Inflammatory macrophage (primary cell): Measurements from ENCODE around the gene MAP2K4.
A peak's percentile ranks its signal among the peaks of the same experiment; 100 is the strongest.
"Not testable (repeated sequence)": the region's sequence is repeated elsewhere in the genome, so short reads cannot be mapped to it uniquely, and the experiment has no call there.

Experiments used
- DNase-seq, 2 donors: peaks; one replicate each; pipeline ENCODE4 v3.0.0-alpha.2; 2020 to 2022
- total RNA-seq, 18 experiments: gene quantifications; one replicate each; lab custom pipeline; 2026; ENCODE audit warnings: mixed read lengths in 6 of 18, inconsistent platforms in 2 of 18; lab: John Stamatoyannopoulos, UW

Gene MAP2K4
- total RNA-seq, result 41.9 to 75.1 (median 61.8) reads per million in 18 experiments

GRCh38 chr17:12020642-12021622 lies at the start of gene MAP2K4:
Gene MAP2K4 (plus strand): TSS chr17:12020877. CDS start chr17:12020887, 10 bp downstream.
- peak; percentile 91 to 92 for DNase-seq

- not testable (repeated sequence) for DNase-seq
Observed at GRCh38 chr17:11972741-11973140, 47.9 kb upstream of the MAP2K4 start.

- no peak for DNase-seq
Observed at GRCh38 chr17:11979795-11980194, 40.9 kb upstream of the MAP2K4 start.

GRCh38 chr17:11980813-11981212 lies 39.9 kb upstream of the MAP2K4 start:
- no peak for DNase-seq

- no peak for DNase-seq
Observed at GRCh38 chr17:11981862-11982261, 38.8 kb upstream of the MAP2K4 start.

GRCh38 chr17:11986179-11986941 lies 34.3 kb upstream of the MAP2K4 start:
- DNase-seq, result no peak

GRCh38 chr17:11986942-11987329 lies 33.7 kb upstream of the MAP2K4 start:
- DNase-seq, result no peak

- no peak for DNase-seq
Observed at GRCh38 chr17:11990363-11990983, 30.2 kb upstream of the MAP2K4 start.

- DNase-seq, result no peak
Observed at GRCh38 chr17:11991461-11991860, 29.2 kb upstream of the MAP2K4 start.

- peak; percentile 80 to 85 for DNase-seq
Observed at GRCh38 chr17:11996722-11997146, 23.9 kb upstream of the MAP2K4 start.

GRCh38 chr17:11997147-11997971 lies 23.3 kb upstream of the MAP2K4 start, which contains the start of gene ZNF18:
Gene ZNF18 (minus strand): TSS chr17:11997475. CDS start chr17:11992829, 4,646 bp downstream.
- DNase-seq, result peak; percentile 97 to 98

GRCh38 chr17:11997972-11998233 lies 22.8 kb upstream of the MAP2K4 start:
- no peak for DNase-seq

GRCh38 chr17:11999696-12000095 lies 21.0 kb upstream of the MAP2K4 start:
- DNase-seq, result peak; percentile 63 to 72

- no peak for DNase-seq
Observed at GRCh38 chr17:12007466-12007865, 13.2 kb upstream of the MAP2K4 start.

- peak in 1 of 2 donors; percentile 17 for DNase-seq
Observed at GRCh38 chr17:12021623-12022140, 1.0 kb downstream of the MAP2K4 start.

GRCh38 chr17:12022310-12022709 lies 1.6 kb downstream of the MAP2K4 start:
- no peak for DNase-seq

GRCh38 chr17:12024327-12024726 lies 3.6 kb downstream of the MAP2K4 start:
- no peak for DNase-seq

GRCh38 chr17:12027658-12028057 lies 7.0 kb downstream of the MAP2K4 start:
- DNase-seq, result no peak

GRCh38 chr17:12028611-12029010 lies 7.9 kb downstream of the MAP2K4 start:
- no peak for DNase-seq

GRCh38 chr17:12034538-12034937 lies 13.9 kb downstream of the MAP2K4 start:
- no peak for DNase-seq

GRCh38 chr17:12035673-12036072 lies 15.0 kb downstream of the MAP2K4 start:
- no peak for DNase-seq

GRCh38 chr17:12037970-12038369 lies 17.3 kb downstream of the MAP2K4 start:
- no peak for DNase-seq
